Activated naive CD8-positive, alpha-beta T cell treated with anti-CD3 and anti-CD28 coated beads, Interleukin-2, amount 50 U/mL, for 24 hours (primary cell): ENCODE data around the gene TAF3.

Experiments used
- ATAC-seq: fragments of 150-1000 bp; cut with Tn5 transposase; one replicate; pipeline ENCODE4 v1.10.0; 2021
- DNase-seq: peaks from one replicate; pipeline ENCODE4 v3.0.0; 2021
- H3K27ac Mint-ChIP-seq: one replicate; pipeline ENCODE4 v1.8.0; 2021; ENCODE audit warnings: mild to moderate bottlenecking, mixed read lengths
- H3K27me3 Mint-ChIP-seq: one replicate; pipeline ENCODE4 v1.8.0; 2021; ENCODE audit warnings: mixed read lengths
- H3K36me3 Mint-ChIP-seq: one replicate; pipeline ENCODE4 v1.8.0; 2021; ENCODE audit warnings: low read depth, mixed read lengths
- H3K4me1 Mint-ChIP-seq: one replicate; pipeline ENCODE4 v1.8.0; 2021; ENCODE audit warnings: mixed read lengths
- H3K4me3 Mint-ChIP-seq: one replicate; pipeline ENCODE4 v1.8.0; 2021; ENCODE audit warnings: mild to moderate bottlenecking, moderate library complexity, mixed read lengths
- H3K9me3 Mint-ChIP-seq: one replicate; pipeline ENCODE4 v1.8.0; 2021; ENCODE audit warnings: mixed read lengths

Gene TAF3

DNA sequence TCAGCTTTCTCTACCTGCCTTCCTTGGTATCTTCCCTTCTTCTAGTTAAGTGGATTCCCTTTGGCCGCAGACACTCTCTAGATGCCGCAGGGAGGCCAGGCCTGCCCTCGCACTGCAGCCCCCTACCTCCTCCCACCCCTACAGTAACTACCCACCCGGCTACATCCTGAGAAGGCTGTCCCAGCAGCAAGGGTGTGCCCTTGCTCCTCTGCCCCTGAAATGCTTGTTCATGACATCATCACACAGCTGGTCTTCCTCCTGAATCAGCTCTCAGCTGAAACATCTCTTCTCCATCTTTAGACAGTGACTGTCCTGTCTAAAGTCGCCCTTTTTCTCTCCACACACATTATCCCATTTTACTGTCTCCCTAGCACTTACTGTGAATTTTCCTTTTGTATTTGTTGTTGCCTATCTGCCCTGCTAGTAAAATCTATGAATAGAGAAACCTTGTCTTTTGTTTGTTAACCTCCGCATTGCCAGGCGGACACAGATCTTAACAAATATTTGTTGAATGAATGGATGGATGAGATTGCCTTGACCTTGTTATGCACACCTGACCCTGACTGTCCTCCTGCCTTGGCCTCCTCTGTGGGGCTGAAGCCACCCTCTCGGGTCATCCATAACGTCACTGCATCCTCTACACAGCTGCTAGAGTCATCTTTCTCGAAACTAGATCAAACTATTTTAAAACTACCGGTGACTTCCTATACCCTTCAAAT lies 127.3 kb downstream of the TAF3 start:
- DNase-seq (no peak), ATAC-seq (no peak)
- Mint-ChIP-seq H3K36me3 (peaks cover 7% of the 10 kb centered on the region), H3K27ac (no peak overlapping the region), H3K4me3 (no peak overlapping the region), H3K4me1 (peaks cover 24% of the 10 kb centered on the region), H3K27me3 (no peaks in the 10 kb centered on the region), H3K9me3 (no peaks in the 10 kb centered on the region)

DNA sequence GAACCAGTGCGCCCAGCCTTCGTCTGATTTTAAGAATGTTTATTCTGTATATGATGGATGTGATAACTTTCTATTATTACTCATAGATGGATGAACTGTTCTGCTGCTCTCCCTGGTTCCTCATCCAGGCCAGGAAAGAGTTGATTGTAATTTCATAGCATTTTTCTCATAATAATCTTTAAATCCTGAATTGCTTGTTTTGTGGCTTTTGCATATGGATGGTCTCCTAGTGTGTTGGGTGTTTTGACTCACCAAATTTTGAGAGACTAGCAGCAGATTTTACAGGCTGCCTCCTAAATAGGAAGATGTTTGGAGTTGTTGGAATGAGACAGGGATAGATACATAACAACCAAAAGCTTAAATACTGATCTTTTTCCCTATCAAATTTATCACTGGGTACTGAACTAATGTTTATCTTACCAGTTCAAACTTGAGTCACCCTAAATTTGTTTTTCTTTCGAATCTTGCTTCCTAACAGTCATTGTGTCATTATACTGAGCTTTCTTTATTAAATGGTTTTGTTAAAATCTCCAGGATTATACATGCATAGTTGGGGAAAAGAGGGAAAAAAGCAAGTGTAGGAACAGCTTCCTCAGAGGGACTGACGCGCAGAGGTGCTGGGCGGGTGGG lies 130.2 kb downstream of the TAF3 start:
- ATAC-seq = no peak
- Mint-ChIP-seq H3K27ac (no peak overlapping the region), H3K27me3 (no peaks in the 10 kb centered on the region), H3K4me3 (no peak overlapping the region), H3K9me3 (no peaks in the 10 kb centered on the region), H3K36me3 (peaks cover 10% of the 10 kb centered on the region), H3K4me1 (peaks cover 20% of the 10 kb centered on the region)
- DNase-seq = no peak

DNA sequence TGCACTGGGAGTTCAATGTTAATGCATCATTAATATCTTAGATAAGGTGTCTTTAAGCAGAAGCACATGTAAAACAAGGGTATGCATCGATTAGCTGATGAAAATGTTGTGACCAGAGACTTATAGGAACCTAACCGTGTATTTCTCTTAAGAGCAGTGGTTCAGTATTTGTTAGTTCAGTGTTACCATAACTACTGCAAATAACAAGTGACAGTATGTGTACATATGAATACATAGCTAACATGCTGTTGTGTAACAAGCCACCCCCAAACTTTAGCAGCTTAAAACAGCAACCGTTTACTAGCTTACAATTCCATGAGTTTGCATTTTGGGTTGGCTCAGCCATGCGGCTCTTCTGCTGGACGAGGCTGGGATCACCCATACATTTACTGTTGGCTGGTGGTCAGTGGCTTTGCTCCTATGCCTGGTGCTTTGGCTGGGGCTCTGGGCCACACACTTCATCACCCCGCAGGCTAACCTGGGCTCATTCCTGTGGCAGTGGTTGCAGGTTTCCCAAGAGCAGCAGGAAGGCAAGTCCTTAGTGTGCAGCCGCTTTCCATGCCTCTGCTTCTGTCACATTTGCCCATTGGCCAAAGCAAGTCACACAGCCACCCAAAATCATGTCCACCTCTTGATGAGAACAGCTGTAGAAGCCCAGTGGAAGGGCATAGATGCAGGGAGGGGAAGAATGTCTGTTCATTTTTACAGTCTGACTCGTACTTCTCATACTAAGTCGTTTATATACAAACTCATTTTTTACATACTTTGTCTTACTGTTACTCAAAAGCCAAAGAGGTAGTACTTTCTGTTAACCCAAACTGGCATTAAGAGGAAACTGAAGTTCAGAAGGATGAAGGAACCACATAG lies 132.9 kb downstream of the TAF3 start:
- Mint-ChIP-seq H3K4me3 (no peak overlapping the region), H3K27me3 (no peaks in the 10 kb centered on the region), H3K9me3 (no peaks in the 10 kb centered on the region), H3K36me3 (peaks cover 7% of the 10 kb centered on the region), H3K27ac (no peak overlapping the region), H3K4me1 (peaks cover 15% of the 10 kb centered on the region)
- no peak for DNase-seq
- no peak for ATAC-seq

DNA sequence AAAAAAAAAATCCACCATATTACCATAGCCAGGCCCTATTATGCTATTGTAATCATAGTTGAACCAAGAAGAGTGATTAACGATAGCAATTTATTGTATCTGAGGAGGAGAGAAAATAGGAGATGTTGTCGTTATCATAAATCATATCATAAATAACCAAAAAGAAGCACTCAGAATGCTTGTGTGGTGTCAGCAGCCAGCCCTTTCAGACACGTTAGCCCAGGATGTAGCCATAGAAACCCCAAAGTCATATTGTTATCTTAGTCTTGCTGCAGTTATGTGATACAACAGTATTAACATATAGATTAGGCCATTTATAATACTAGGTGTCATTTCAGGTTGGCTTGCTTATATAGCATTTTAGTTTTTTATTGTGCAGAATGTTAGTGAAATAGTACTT lies 134.0 kb downstream of the TAF3 start:
- Mint-ChIP-seq H3K4me1 (peaks cover 22% of the 10 kb centered on the region), H3K27ac (no peak overlapping the region), H3K36me3 (peaks cover 6% of the 10 kb centered on the region), H3K9me3 (no peaks in the 10 kb centered on the region), H3K27me3 (no peaks in the 10 kb centered on the region), H3K4me3 (no peak overlapping the region)
- no peak for ATAC-seq
- DNase-seq = no peak

- H3K27ac Mint-ChIP-seq = no peak overlapping the region
- no peaks in the 10 kb centered on the region for H3K27me3 Mint-ChIP-seq
- H3K4me1 Mint-ChIP-seq = peaks cover 18% of the 10 kb centered on the region
- no peaks in the 10 kb centered on the region for H3K9me3 Mint-ChIP-seq
- no peak overlapping the region for H3K4me3 Mint-ChIP-seq
- DNase-seq (no peak), ATAC-seq (no peak)
- H3K36me3 Mint-ChIP-seq = peaks cover 5% of the 10 kb centered on the region
These were observed 135.1 kb downstream of the TAF3 start for GRCh38 chr10:7953447-7953846.

DNA sequence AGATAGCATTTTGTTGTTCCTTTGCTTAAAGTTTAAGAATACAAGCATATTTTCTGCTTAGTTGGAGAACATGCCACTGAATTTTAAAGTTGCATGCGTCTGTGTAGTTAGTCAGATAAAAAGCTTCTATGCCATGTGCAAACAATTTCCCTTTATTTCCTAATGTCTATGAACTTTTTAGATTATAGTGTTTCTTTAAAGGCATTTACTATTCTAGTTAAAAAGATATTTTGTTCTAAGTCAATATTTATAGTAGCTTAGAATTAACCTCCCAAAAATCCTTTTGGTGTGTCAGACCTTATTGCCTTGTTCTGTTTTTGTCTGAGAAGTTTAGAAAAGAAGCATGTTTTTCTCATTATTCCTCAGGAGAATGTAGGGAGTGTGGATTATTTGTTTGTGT lies 137.1 kb downstream of the TAF3 start:
- no peak overlapping the region for H3K4me3 Mint-ChIP-seq
- peaks cover 5% of the 10 kb centered on the region for H3K36me3 Mint-ChIP-seq
- H3K9me3 Mint-ChIP-seq = no peaks in the 10 kb centered on the region
- no peak for DNase-seq
- no peak for ATAC-seq
- H3K27me3 Mint-ChIP-seq = no peaks in the 10 kb centered on the region
- H3K4me1 Mint-ChIP-seq = peaks cover 15% of the 10 kb centered on the region
- no peak overlapping the region for H3K27ac Mint-ChIP-seq

- no peak for DNase-seq
- H3K36me3 Mint-ChIP-seq = peaks cover 5% of the 10 kb centered on the region
- no peak overlapping the region for H3K4me3 Mint-ChIP-seq
- H3K4me1 Mint-ChIP-seq = peaks cover 13% of the 10 kb centered on the region
- H3K27ac Mint-ChIP-seq = no peak overlapping the region
- no peaks in the 10 kb centered on the region for H3K27me3 Mint-ChIP-seq
- no peaks in the 10 kb centered on the region for H3K9me3 Mint-ChIP-seq
- ATAC-seq = no peak
These were observed 138.2 kb downstream of the TAF3 start for GRCh38 chr10:7956508-7956907.

- ATAC-seq (no peak), DNase-seq (no peak)
- H3K9me3 Mint-ChIP-seq = no peaks in the 10 kb centered on the region
- no peak overlapping the region for H3K27ac Mint-ChIP-seq
- no peaks in the 10 kb centered on the region for H3K27me3 Mint-ChIP-seq
- no peak overlapping the region for H3K4me3 Mint-ChIP-seq
- H3K4me1 Mint-ChIP-seq = peaks cover 13% of the 10 kb centered on the region
- peaks cover 5% of the 10 kb centered on the region for H3K36me3 Mint-ChIP-seq
These were observed 139.3 kb downstream of the TAF3 start for GRCh38 chr10:7957591-7957990.

- Mint-ChIP-seq H3K36me3 (peaks cover 4% of the 10 kb centered on the region), H3K4me3 (no peak overlapping the region), H3K9me3 (no peaks in the 10 kb centered on the region), H3K27ac (no peak overlapping the region), H3K4me1 (peaks cover 11% of the 10 kb centered on the region), H3K27me3 (no peaks in the 10 kb centered on the region)
- ATAC-seq (no peak), DNase-seq (no peak)
These were observed 140.1 kb downstream of the TAF3 start for GRCh38 chr10:7958442-7958841.

DNA sequence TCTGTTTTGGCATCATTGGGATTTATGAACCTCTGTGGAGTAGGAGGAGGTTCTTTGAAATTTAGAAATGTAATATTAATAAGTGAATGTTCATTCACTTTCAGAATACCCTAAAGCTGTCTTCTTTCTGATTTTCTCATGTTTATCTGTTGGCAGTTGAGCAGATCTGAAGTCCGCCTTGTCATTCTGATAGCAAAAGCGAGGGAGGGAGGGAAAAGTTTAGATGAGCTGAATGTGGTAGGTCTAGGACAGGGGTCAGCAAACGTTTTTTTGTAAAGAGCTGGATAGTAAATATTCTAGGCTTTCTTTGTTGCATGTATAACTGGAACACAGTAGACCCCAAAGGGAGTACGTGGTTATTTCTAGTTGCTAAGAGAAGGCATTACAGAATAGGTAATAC lies 141.8 kb downstream of the TAF3 start:
- no peaks in the 10 kb centered on the region for H3K9me3 Mint-ChIP-seq
- no peak overlapping the region for H3K4me3 Mint-ChIP-seq
- H3K36me3 Mint-ChIP-seq = peaks cover 18% of the 10 kb centered on the region
- no peaks in the 10 kb centered on the region for H3K27me3 Mint-ChIP-seq
- peaks cover 11% of the 10 kb centered on the region for H3K4me1 Mint-ChIP-seq
- ATAC-seq (no peak), DNase-seq (no peak)
- H3K27ac Mint-ChIP-seq = no peak overlapping the region

- Mint-ChIP-seq H3K4me3 (no peak overlapping the region), H3K9me3 (no peaks in the 10 kb centered on the region), H3K27me3 (no peaks in the 10 kb centered on the region), H3K36me3 (peaks cover 23% of the 10 kb centered on the region), H3K4me1 (no peaks in the 10 kb centered on the region), H3K27ac (no peak overlapping the region)
- ATAC-seq = no peak
- no peak for DNase-seq
These were observed 144.3 kb downstream of the TAF3 start for GRCh38 chr10:7962592-7962991.

- H3K4me1 Mint-ChIP-seq = no peaks in the 10 kb centered on the region
- no peaks in the 10 kb centered on the region for H3K27me3 Mint-ChIP-seq
- no peaks in the 10 kb centered on the region for H3K9me3 Mint-ChIP-seq
- no peak for ATAC-seq
- peaks cover 23% of the 10 kb centered on the region for H3K36me3 Mint-ChIP-seq
- H3K27ac Mint-ChIP-seq = no peak overlapping the region
- DNase-seq = no peak
- no peak overlapping the region for H3K4me3 Mint-ChIP-seq
These were observed 147.2 kb downstream of the TAF3 start for GRCh38 chr10:7965457-7965856.

GRCh38 chr10:7967035-7967434 lies 148.7 kb downstream of the TAF3 start:
- no peak for DNase-seq
- H3K4me3 Mint-ChIP-seq = no peak overlapping the region
- no peak overlapping the region for H3K27ac Mint-ChIP-seq
- no peaks in the 10 kb centered on the region for H3K9me3 Mint-ChIP-seq
- no peak for ATAC-seq
- H3K27me3 Mint-ChIP-seq = no peaks in the 10 kb centered on the region
- no peaks in the 10 kb centered on the region for H3K4me1 Mint-ChIP-seq
- H3K36me3 Mint-ChIP-seq = peaks cover 25% of the 10 kb centered on the region

GRCh38 chr10:7968510-7969112 lies 150.3 kb downstream of the TAF3 start:
- Mint-ChIP-seq H3K27me3 (no peaks in the 10 kb centered on the region), H3K9me3 (no peaks in the 10 kb centered on the region), H3K4me3 (no peak overlapping the region), H3K27ac (no peak overlapping the region), H3K4me1 (no peaks in the 10 kb centered on the region), H3K36me3 (peaks cover 21% of the 10 kb centered on the region)
- no peak for ATAC-seq
- no peak for DNase-seq
